ENCODE measurements around the gene C5orf34.
"Not testable (repeated sequence)": the region's sequence is repeated elsewhere in the genome, so short reads cannot be mapped to it uniquely, and the experiment has no call there.

The C5orf34 gene

DNA sequence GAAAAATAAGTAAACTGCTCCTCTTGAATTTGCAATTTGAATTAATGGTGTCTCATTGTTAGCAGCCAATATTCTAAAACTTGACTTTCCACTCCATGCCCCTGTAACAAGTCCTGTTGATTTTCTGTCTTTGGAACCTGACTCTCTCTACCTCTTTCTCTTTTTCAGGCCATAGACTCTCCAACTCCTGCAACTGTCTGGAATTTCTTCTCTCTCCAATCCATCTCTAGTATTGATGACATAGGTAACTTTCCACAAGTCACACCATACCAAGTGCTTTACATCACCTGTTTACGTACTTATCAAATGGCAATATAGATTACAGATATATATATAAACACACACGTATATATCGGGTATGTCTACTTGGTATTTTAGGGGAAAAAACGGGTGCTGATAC is 923 bp downstream of the C5orf34 start:
- no peak for DNase-seq (ENCODE audit: low spot score)

GRCh38 chr5:43511062-43511461 is 3.9 kb downstream of the C5orf34 start:
- DNase-seq (ENCODE audit: low spot score), result not testable (repeated sequence)

DNA sequence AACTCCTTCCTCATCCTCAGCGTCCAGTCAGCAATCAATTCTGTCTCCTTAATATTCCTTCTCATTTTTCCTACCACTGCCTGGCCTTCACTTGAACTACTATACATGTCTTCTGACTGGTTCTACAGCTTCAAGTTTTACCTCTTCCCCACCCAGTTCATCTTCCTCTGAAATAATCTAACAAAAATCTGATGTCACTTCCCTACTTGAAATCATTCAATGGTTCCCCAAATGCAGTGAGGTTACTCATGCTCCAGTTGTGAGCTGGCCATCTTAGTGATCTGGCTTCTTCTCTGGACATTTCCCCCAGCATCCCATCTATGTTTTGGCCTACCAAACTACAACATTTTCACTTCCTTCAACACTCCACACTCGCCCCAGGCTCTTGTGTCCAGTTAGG is 16.4 kb downstream of the C5orf34 start:
- DNase-seq (ENCODE audit: low spot score), result no peak

DNA sequence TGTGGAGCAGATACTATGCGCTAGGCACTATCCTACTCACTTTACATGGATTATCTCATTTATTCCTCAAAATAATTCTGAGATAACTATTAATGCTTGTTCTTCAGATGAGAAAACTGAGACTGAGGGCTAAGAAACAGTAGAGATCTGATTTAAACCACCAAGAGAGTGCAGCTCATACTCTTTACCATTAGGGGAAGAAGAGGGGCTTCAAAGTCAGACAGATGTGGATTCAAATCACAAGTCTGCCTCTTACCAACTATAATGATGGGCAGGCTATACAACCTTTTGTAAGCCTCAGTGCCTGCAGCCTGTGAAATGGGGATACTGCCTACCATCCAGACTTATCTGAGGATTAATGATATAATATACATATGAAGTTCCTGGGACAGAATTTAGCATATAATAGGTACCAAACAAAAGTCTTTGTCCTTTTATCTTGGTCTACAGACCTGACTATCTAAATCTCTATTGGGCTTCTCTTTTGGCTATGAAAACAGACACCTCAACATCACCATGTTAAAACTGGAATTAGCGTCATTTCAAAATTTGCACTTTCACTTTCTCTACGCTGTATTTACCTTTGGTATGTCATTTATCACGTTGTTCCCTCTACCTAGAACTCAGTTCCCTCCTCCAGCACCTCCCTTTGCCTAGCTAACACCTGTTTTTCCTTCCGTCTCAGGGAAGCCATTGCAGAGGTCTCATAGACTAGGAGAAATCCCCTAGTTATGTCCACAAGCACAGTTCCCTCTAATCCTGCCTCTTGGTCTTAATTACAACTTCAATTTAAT is 17.4 kb downstream of the C5orf34 start:
- DNase-seq (ENCODE audit: low spot score), result no peak

DNA sequence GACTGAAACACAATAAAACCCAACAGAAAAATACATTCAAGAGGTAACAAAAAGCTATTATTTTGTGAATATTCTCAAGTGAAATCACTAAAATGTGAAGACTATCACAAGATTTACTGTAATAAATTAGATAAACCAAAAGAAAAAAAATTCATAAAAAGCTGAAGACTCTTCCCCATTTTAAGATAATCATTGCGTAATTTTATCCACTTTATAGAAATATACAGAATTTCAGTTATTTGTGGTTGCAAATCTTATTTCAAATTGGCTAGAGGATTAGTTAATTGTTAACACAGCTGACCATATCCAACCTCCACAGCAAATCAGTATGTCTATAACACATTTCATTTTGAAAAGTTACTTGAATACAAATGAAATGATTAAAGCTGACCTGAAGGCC is 23.6 kb downstream of the C5orf34 start:
- DNase-seq (ENCODE audit: low spot score), result no peak

- DNase-seq (ENCODE audit: low spot score), result no peak
Observed at GRCh38 chr5:43486353-43486752, 28.6 kb downstream of the C5orf34 start.

DNA sequence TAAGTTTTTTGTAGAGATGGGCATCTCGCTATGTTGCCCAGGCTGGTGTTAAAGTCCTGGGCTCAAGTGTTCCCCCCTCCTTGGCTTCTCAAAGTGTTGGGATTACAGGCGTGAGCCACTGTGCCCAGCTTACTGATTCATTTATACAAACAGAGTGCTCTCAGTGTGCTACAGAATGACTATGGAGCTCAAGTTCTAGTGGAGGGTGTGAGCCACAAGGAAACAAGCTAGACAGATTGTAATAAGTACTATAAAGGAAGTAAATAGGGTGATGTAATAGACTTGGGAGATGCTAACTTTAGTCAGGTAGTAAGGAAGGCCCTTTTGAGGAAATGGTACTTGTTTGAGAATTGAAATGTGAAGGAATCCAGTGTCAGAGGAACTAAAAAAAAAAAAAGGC is 29.5 kb downstream of the C5orf34 start:
- DNase-seq (ENCODE audit: low spot score), result no peak

- peak; percentile 89 for DNase-seq (ENCODE audit: low spot score)
Observed at GRCh38 chr5:43484106-43484849, 30.7 kb downstream of the C5orf34 start.

DNA sequence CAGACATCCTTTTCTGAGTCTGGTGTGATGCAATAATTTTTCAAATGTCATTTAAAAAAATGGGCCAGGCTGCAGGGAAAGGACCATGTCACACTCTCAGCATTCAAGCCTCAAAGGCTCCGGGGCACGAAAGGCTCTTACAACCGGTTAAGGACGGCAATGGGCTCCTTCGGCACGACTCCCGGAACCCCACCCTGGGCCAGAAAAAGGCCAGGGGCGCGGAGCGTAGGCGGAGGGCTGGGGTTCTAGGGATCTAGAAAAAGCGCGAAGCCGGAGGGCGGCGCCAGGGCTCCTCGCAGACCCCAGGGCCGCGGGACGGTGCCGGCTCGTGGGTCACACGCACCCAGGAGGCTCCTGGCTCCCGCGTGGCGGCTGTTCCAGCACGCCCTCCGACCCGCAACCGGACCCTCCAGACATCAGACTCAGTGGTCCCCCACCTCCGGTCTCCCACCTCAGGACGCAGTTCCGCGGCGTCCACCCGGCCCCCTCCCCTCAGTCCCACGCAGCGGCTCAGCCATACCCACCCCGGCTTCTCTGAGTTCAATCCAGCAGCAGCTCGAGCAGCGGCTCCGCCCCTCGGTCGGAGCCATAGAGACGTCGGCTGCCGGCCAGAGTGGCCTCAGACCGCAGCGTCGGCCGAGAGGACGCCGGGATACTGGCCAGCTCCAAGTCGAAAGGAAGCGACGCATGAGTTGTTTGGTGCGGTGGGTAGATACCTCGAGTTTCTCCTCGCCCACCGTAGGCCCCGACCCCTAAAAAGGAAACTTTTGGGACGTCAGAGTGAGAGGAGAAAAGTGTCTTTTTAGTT is 31.4 kb downstream of the C5orf34 start, which contains the start of gene TMEM267:
Gene TMEM267, minus strand, starts transcription at position 568 of the 808 bp plus-strand sequence. CDS start 29,896 bp downstream, outside the sequence.
- DNase-seq (ENCODE audit: low spot score), result peak; percentile 93

DNA sequence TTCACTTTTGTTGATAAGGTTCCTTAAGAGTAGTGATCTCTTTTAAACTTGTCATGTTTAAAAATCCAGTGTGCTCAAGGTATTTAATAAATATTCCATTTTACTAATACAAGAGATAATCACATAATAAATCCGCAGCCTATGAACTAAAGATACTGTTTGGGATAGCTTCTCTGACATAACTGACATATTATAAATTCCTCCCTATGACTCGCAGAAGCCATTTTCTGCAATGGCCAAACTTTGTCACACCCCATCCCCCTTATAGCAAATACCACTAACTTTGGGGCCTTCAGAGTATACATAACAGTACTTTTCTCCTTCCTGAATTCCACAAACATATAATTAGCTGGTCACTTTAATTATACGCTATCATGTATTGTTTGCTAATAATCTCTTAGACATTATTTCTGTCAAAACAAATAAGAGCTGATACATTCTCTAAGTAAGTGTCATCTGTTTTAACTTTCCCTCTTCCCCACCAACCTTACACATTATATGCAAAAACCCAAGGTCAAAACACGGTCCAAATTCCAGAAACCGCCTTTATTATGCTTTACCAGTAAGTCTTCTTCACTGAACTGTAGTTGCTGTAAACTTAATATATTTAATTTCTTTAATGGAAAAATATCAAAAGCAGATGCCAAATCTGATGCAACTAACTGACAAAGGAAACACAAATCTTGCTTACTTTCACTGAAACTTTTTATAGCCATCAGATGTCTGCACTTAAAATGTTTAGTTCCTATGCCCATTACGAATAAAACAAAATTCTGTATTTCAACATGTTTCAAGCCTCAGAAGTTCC is 32.3 kb downstream of the C5orf34 start:
- no peak for DNase-seq (ENCODE audit: low spot score)

- DNase-seq (ENCODE audit: low spot score), result no peak
Observed at GRCh38 chr5:43469671-43470391, 45.1 kb downstream of the C5orf34 start.

DNA sequence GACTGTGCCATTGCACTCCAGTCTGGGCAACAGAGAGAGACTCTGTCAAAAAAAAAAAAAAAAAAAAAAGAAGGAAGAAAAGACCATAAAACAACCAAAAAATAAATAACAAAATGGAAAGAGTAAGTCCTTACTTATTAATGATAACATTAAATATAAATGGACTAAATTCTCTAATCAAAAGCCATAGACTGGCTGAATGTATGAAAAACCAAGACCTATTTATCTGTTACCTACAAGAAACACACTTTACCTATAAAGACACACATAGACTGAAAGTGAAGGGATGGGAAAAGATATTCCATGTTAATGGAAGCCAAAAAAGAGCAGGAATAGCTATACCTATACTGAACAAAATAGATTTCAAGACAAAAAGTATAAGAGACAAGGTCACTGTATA is 47.8 kb downstream of the C5orf34 start:
- no peak for DNase-seq (ENCODE audit: low spot score)

- not testable (repeated sequence) for DNase-seq (ENCODE audit: low spot score)
Observed at GRCh38 chr5:43465455-43465854, 49.5 kb downstream of the C5orf34 start.

- DNase-seq (ENCODE audit: low spot score), result no peak
Observed at GRCh38 chr5:43461066-43461465, 53.9 kb downstream of the C5orf34 start.

- DNase-seq (ENCODE audit: low spot score), result no peak
Observed at GRCh38 chr5:43456556-43456955, 58.4 kb downstream of the C5orf34 start.

- DNase-seq (ENCODE audit: low spot score), result not testable (repeated sequence)
Observed at GRCh38 chr5:43441575-43441974, 73.4 kb downstream of the C5orf34 start.

DNA sequence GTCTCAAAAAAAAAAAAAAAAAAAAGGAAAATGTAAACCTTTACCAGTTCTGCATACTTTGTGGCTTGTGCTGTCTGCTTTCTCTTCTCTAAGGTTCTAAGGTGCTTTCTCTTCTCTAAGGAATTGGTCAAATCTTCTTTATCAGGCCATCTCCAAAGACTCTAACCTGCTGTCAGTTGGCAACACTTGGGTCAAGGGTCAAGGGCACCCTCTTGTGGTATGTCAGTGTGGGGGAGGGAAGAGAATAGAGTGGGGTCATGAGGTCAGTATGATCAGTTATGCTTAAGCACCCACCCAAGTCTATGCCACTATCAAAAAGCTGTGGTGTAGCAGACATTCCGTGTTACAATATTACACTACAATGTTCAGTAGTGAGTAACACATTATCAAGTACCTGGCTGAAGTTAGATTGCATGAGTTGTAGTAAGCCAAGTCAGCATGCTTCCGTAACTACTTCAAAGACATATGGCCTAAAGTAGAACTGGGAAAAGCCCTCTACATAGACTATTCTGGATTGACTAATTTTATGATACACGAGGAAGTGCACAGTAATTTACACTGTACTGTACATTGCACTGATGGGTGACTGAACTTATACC is 77.8 kb downstream of the C5orf34 start:
- no peak for DNase-seq (ENCODE audit: low spot score)
